GM19463 (cell line): ENCODE data around the gene ZNF678.
"Not testable (repeated sequence)": the region's sequence is repeated elsewhere in the genome, so short reads cannot be mapped to it uniquely, and the experiment has no call there.

Source experiments
- ATAC-seq: cut with Tn5 transposase; IDR thresholded peaks from one replicate; pipeline ENCODE4 v1.9.1; 2021; ENCODE audit warnings: mild to moderate bottlenecking, moderate library complexity; ENCODE audit not compliant: unreplicated experiment

The ZNF678 gene

GRCh38 chr1:227709451-227709850, 146.1 kb downstream of the ZNF678 start:
- no peak for ATAC-seq

GRCh38 chr1:227710474-227710873, 147.1 kb downstream of the ZNF678 start:
- ATAC-seq: not testable (repeated sequence)

- no peak for ATAC-seq
Measured at GRCh38 chr1:227712648-227713047, 149.3 kb downstream of the ZNF678 start.

GRCh38 chr1:227718932-227719331, 155.6 kb downstream of the ZNF678 start:
- ATAC-seq: no peak

- ATAC-seq: no peak
Measured at GRCh38 chr1:227723474-227723873, 160.1 kb downstream of the ZNF678 start.

GRCh38 chr1:227725046-227725445, 161.7 kb downstream of the ZNF678 start:
- ATAC-seq: no peak

- no peak for ATAC-seq
Measured at GRCh38 chr1:227726318-227726717, 163.0 kb downstream of the ZNF678 start.
